ENCODE data around the gene OGDH. TPM values are rescaled to one million over a fixed set of nuclear protein-coding genes. Genes with fewer than 3 reads are reported as not detected.
"Not testable (repeated sequence)": the region's sequence is repeated elsewhere in the genome, so short reads cannot be mapped to it uniquely, and the experiment has no call there.

The OGDH gene
- total RNA-seq, 2 donors from 2014 or later, result 36.1 to 46.1 TPM

DNA sequence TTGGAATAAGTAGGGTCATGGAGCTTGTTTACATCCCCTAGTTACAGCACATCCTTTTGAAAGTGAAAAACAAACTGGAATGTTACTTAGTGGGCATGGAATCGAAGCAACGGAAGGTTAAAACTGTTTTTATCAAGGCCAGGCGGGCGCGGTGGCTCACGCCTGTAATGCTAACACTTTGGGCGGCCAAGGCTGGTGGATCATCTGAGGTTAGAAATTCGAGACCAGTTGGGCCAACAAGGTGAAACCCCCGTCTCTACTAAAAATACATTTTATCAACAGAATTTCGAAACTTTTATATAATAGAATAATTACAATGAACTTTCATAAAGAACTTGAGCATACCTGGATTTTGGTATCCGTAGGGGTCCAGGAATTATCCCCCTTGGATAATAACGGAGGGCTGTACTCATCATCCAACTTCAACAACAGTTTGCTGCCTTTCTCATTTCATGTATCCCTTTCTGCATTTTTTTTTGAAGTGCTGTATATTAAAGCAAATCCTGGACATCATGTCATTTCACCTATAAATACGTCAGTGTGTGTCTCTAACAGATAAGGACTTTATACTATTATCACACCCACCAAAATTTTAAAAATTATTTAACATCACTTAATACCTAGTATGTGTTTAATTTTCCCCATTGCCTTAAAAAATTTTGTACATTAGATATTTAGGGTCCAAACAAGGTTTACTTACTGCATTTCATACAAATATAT lies 23.1 kb upstream of the OGDH start:
- 86 to 87% methylated on average over 13 of the region's 13 CpGs for WGBS, 2 donors
- no peak for ATAC-seq
- no peak for TF ChIP-seq CTCF (IDR thresholded peaks at IDR 0.05)
- TF ChIP-seq POLR2A (IDR thresholded peaks at IDR 0.05), result no peak

GRCh38 chr7:44587843-44588711 lies 18.4 kb upstream of the OGDH start:
- no peak overlapping the region for H3K27ac ChIP-seq
- peak; percentile 86 for ATAC-seq
- intact Hi-C loops (cut with DNase I), result no loop called here
- H3K27me3 ChIP-seq, result no peaks in the 10 kb centered on the region
- WGBS, 2 donors, result 13 to 19% methylated on average over 6 of the region's 6 CpGs
- TF ChIP-seq CTCF (IDR thresholded peaks at IDR 0.05), result peak; percentile 43 to 82 (median 72)
- TF ChIP-seq POLR2A (IDR thresholded peaks at IDR 0.05), result no peak
- H3K4me3 ChIP-seq, result no peak overlapping the region
- no peaks in the 10 kb centered on the region for H3K36me3 ChIP-seq (replicated peaks in 1 of 2; ENCODE audit: insufficient read depth in 1 of 2, low read depth in 2 of 2)
- peak; percentile 46 to 71 (median 70) for DNase-seq
- H3K4me1 ChIP-seq, result peaks cover 4% of the 10 kb centered on the region
- no peaks in the 10 kb centered on the region for H3K9me3 ChIP-seq

More for the DNA sequence above, 23.1 kb upstream of the OGDH start:
- H3K27me3 ChIP-seq, result no peaks in the 10 kb centered on the region
- peak overlapping the region in 1 of 2 donors; percentile 50 for H3K4me3 ChIP-seq
- peaks cover 27% of the 10 kb centered on the region for H3K4me1 ChIP-seq
- peaks cover 0 to 12% of the 10 kb centered on the region in 2 donors for H3K36me3 ChIP-seq (replicated peaks in 1 of 2; ENCODE audit: insufficient read depth in 1 of 2, low read depth in 2 of 2)
- intact Hi-C loops (cut with DNase I), result no loop called here
- H3K27ac ChIP-seq, result peak overlapping the region; percentile 92 to 99 (median 98)
- no peaks in the 10 kb centered on the region for H3K9me3 ChIP-seq
- DNase-seq, result no peak

DNA sequence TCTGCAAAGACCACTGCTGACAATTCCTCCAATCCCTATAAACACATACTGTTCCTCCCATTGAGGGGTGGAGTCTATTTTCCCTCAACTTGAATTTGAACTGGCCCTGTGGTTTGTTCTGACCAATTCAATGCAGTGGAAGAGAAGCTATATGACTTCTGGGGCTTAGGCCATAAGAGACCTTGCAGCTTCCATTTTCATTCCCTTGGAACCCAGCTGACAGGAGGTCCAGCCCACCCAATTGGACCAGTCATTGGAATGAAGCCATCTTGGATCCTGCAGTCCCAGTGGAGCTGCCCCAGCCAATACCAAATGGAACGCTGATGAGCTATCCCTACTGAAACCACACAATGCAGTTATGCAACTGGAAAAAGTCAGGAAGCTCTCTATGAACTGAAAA lies 15.5 kb upstream of the OGDH start:
- Histone ChIP-seq H3K4me3 (no peak overlapping the region), H3K9me3 (no peaks in the 10 kb centered on the region), H3K36me3 (replicated peaks in 1 of 2; ENCODE audit: insufficient read depth in 1 of 2, low read depth in 2 of 2) (no peaks in the 10 kb centered on the region), H3K4me1 (peaks cover 3% of the 10 kb centered on the region), H3K27me3 (no peaks in the 10 kb centered on the region), H3K27ac (no peak overlapping the region)
- no peak for TF ChIP-seq CTCF (IDR thresholded peaks at IDR 0.05)
- intact Hi-C loops (cut with DNase I), result loop anchor here (5.0 to 10.0 kb wide), 2 partner anchors 264 to 331 kb away; no protein-coding TSS in a partner anchor
- DNase-seq, result no peak
- ATAC-seq, result no peak
- 89 to 90% methylated on average over 1 of the region's 1 CpG for WGBS, 2 donors

DNA sequence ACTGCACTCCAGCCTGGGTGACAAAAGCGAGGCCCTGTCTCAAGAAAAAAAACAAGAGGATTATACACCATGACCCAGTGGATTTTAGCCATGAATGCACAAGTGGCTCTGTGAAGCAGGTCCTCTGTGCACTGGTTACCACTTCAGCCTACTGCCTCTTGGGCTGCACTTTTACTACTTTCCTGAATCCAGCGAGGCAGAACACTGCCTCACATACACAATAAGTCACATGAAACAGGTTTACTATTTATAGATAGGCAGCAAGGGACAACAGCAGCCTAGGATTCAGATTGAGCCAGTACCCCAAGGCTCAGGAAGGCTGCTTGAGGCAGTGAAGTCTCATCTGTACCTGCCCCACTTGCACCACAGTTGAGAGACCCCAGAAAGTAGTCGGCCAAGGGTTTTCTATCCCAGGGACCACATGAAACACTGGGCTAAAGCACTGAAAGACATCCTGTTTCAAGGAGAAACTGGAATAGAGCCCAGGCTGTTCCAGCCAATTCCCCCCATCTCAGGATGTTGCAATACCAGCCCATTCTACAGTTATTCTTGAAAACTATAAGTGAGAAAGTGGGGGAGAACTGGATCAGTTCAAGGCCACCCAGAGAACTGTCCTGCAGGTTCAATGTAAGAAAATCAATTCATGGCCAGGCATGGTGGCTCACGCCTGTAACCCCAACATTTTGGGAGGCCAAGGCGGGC lies 10.3 kb upstream of the OGDH start:
- H3K27me3 ChIP-seq, result no peaks in the 10 kb centered on the region
- DNase-seq, result no peak
- no peak overlapping the region for H3K4me3 ChIP-seq
- 62 to 80% methylated on average over 5 of the region's 5 CpGs for WGBS, 2 donors
- H3K36me3 ChIP-seq (replicated peaks in 1 of 2; ENCODE audit: insufficient read depth in 1 of 2, low read depth in 2 of 2), result no peaks in the 10 kb centered on the region
- no peak for ATAC-seq
- H3K27ac ChIP-seq, result no peak overlapping the region
- TF ChIP-seq CTCF (IDR thresholded peaks at IDR 0.05), result no peak
- no peak for TF ChIP-seq POLR2A (IDR thresholded peaks at IDR 0.05)
- intact Hi-C loops (cut with DNase I), result loop anchor here (10.0 kb wide), 1 partner anchor 259 kb away; no protein-coding TSS in a partner anchor
- H3K4me1 ChIP-seq, result no peaks in the 10 kb centered on the region
- no peaks in the 10 kb centered on the region for H3K9me3 ChIP-seq

DNA sequence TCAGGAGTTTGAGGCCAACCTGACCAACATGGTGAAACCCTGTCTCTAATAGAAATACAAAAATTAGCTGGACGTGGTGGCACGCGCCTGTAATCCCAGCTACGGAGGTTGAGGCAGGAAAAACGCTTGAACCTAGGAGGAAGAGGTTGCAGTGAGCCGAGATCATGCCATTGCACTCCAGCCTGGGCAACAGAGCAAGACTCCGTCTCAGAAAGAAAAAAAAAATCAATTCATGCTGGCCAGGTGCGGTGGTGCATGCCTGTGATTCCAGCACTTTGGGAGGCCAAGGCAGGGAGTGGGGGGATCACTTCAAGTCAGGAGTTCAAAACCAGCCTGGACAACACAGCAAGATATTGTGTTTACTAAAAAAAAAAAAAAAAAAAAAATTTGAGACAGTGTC lies 9.2 kb upstream of the OGDH start:
- H3K9me3 ChIP-seq; ATAC-seq; H3K36me3 ChIP-seq (replicated peaks in 1 of 2; ENCODE audit: insufficient read depth in 1 of 2, low read depth in 2 of 2); DNase-seq; H3K4me3 ChIP-seq; H3K27ac ChIP-seq; H3K4me1 ChIP-seq; H3K27me3 ChIP-seq: not testable (repeated sequence)
- 85 to 86% methylated on average over 8 of the region's 8 CpGs for WGBS, 2 donors
- intact Hi-C loops (cut with DNase I), result loop anchor here (10.0 kb wide), 1 partner anchor 258 kb away; no protein-coding TSS in a partner anchor
